Esophagus squamous epithelium (tissue), 4 donors: ENCODE data around the gene GLIS1.

ENCODE experiments used
- POLR2A ChIP-seq, 4 donors: fragments of 450-650 bp; IDR thresholded peaks; one replicate each; pipeline ENCODE4 v1.6.1; 2017; ENCODE audit warnings: antibody characterized with exemption in 4 of 4, mild to moderate bottlenecking in 4 of 4, moderate library complexity in 3 of 4
- TF ChIP-seq, protein P1 (sequence below), 6 experiments: fragments of 450-650 bp in 4 of 6; fragments of 200-600 bp in 2 of 6; sonication (generic) in 2 of 6; IDR thresholded peaks; one replicate each; pipeline ENCODE4 v1.5.1; 2016 to 2019; ENCODE audit warnings: antibody characterized with exemption in 6 of 6, mild to moderate bottlenecking in 4 of 6, moderate library complexity in 4 of 6

DNA sequence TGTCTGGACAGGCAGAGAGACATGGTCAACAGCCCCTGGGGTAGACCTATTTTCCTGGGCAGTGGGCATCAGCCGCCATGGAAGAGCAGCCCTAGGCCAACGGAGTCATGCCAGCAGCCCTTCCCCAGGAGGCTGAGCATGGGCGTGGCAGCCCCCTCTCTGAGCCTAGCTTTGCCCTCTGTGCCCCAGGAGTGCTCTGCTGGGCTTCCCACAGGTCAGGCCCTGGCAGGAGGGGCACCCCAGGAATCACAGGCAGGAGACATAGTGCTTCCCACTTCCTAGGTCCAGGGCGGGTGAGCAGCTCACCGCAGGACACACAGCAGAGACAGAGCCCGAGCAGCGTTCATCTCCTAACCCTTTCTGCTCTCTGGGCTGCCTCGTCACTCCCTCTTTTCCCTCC lies 132.8 kb downstream of the GLIS1 start:
- TF ChIP-seq POLR2A (IDR thresholded peaks at IDR 0.05), result no peak
- TF ChIP-seq, protein P1, sequence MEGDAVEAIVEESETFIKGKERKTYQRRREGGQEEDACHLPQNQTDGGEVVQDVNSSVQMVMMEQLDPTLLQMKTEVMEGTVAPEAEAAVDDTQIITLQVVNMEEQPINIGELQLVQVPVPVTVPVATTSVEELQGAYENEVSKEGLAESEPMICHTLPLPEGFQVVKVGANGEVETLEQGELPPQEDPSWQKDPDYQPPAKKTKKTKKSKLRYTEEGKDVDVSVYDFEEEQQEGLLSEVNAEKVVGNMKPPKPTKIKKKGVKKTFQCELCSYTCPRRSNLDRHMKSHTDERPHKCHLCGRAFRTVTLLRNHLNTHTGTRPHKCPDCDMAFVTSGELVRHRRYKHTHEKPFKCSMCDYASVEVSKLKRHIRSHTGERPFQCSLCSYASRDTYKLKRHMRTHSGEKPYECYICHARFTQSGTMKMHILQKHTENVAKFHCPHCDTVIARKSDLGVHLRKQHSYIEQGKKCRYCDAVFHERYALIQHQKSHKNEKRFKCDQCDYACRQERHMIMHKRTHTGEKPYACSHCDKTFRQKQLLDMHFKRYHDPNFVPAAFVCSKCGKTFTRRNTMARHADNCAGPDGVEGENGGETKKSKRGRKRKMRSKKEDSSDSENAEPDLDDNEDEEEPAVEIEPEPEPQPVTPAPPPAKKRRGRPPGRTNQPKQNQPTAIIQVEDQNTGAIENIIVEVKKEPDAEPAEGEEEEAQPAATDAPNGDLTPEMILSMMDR (IDR thresholded peaks at IDR 0.05), result no peak
